Bronchial epithelial cell (primary cell): ENCODE results near the gene MCC. TPM values are rescaled to one million over a fixed set of nuclear protein-coding genes. Genes with fewer than 3 reads are reported as not detected.

Source experiments
- DNase-seq: peaks from one replicate; pipeline ENCODE4 v3.0.0-alpha.2; 2010; ENCODE audit warnings: low read depth
- FAIRE-seq: peaks from 2 replicates; lab custom pipeline; 2011; peaks lifted over from hg19 to GRCh38; lab: Jason Lieb, UNC
- H3K27me3 ChIP-seq: 2 replicates; pipeline ENCODE4 v1.5.1; 2011; ENCODE audit warnings: low read length; ENCODE audit not compliant: control insufficient read depth, insufficient read depth
- H3K36me3 ChIP-seq: 2 replicates; pipeline ENCODE4 v1.5.1; 2011; ENCODE audit warnings: low read length; ENCODE audit not compliant: control insufficient read depth, insufficient read depth
- H3K4me3 ChIP-seq: 2 replicates; pipeline ENCODE4 v1.5.1; 2011; ENCODE audit warnings: mild to moderate bottlenecking, low read depth, low read length, control low read depth
- CTCF ChIP-seq: IDR thresholded peaks from 2 replicates; pipeline ENCODE4 v1.5.1; 2011; ENCODE audit warnings: mild to moderate bottlenecking, moderate library complexity, low read length, control low read depth, inconsistent platforms; ENCODE audit not compliant: insufficient read depth, severe bottlenecking
- total RNA-seq: library from RNA; depleted of rRNA; stranded (reverse); fragments of >200 nt; gene quantifications from 2 replicates; pipeline ENCODE4 v1.2.1, GENCODE V29; 2014

MCC gene
- total RNA-seq, 1 donor from 2014 or later, result 43.2 TPM

DNA sequence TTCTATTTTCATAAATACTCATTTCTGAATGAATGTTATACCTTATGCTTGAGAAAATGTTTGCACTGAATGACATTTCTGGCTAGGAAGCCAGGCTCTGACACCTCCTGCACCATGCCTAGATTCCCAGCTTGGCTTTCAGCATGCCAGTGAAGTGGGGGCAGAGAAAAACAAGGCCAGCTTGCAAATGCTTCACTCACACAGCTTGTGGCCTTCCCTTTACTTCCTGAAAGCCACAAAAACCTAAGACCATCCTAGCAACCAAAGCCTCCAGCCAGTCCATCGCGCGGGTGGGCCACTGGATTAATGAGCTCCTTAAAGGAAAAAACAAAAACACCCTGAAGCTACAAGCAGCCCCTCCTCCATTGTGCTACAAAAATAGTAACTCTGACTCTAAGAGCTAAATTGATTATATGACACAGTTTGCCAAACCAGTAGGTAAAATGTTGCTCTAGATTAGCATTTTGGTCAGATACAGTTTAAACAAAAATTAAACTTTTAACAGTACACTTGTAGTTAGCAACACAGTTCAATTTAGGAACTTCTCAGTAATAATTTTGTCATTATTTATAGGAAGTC lies 213.3 kb downstream of the MCC start:
- Histone ChIP-seq H3K36me3 (no peaks in the 10 kb centered on the region), H3K27me3 (no peaks in the 10 kb centered on the region), H3K4me3 (no peak overlapping the region)
- no peak for DNase-seq
- FAIRE-seq, result no peak
- TF ChIP-seq CTCF, result no peak

GRCh38 chr5:113273948-113274347 lies 214.3 kb downstream of the MCC start:
- no peak for FAIRE-seq
- TF ChIP-seq CTCF, result no peak

DNA sequence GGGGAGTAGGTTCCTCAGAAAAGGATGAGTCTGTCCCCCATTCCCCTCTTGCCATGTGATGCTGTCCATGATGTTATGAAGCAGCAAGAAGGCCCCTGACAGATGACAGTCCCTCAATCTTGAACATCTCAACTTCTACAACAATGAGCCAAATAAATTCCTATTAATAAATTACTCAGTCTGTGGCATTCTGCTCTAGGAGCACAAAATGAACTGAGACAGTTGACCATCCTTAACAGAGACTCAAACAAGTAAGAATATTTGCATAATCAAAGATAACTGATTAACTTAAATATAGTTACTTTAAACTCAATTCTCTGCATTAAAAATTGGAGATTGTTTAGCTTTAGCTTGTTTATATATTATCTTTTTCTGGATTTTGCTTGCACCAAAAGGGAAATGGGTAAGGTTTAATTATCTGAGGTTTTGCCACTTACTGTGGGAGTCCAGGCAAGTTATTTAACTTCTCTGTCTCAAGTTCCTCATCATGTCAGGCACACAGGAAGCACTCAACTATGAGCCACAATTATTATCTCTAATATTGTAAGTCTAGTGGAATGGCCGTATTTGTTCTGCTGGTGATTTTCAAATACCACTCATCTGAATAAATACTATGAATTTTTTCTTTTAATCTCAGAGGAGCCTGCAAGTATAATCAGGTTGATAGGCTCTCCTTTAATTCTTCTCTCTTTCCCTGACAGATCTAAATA lies 216.4 kb downstream of the MCC start:
- Histone ChIP-seq H3K36me3 (no peaks in the 10 kb centered on the region), H3K4me3 (no peak overlapping the region), H3K27me3 (no peaks in the 10 kb centered on the region)
- FAIRE-seq, result no peak
- DNase-seq, result peak; percentile 55
- no peak for TF ChIP-seq CTCF

More at GRCh38 chr5:113273948-113274347, 214.3 kb downstream of the MCC start:
- no peak overlapping the region for H3K4me3 ChIP-seq
- DNase-seq, result no peak
- no peaks in the 10 kb centered on the region for H3K36me3 ChIP-seq
- H3K27me3 ChIP-seq, result no peaks in the 10 kb centered on the region

GRCh38 chr5:113271015-113271414 lies 217.2 kb downstream of the MCC start:
- FAIRE-seq (no peak), DNase-seq (peak; percentile 98)
- no peak for TF ChIP-seq CTCF
- no peaks in the 10 kb centered on the region for H3K36me3 ChIP-seq
- H3K4me3 ChIP-seq, result no peak overlapping the region
- H3K27me3 ChIP-seq, result no peaks in the 10 kb centered on the region

DNA sequence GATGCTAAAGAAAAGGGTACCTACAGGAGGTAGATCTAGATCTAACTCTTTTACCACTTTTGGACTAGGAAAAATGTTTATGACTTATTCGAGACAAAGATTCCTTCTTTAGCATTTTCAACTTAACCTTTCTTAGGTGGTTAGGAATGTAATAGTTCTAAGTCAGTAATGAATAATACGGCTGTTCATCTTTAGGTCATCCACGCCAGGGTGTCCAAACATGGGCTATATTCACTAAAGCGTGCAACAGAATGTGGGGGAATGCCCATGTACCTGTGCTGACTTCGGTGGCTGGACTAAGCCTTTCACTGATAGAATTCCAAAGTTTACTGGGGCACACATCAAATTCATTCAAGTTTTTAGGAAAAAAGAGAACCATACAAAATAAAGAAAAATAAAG lies 218.2 kb downstream of the MCC start:
- DNase-seq (no peak), FAIRE-seq (no peak)
- H3K4me3 ChIP-seq, result no peak overlapping the region
- H3K27me3 ChIP-seq, result no peaks in the 10 kb centered on the region
- H3K36me3 ChIP-seq, result no peaks in the 10 kb centered on the region
- no peak for TF ChIP-seq CTCF
